Peyer's patch (tissue), 4 donors: ENCODE data around the gene ZNF467. TPM values are rescaled to one million over a fixed set of nuclear protein-coding genes. Genes with fewer than 3 reads are reported as not detected.
A peak's percentile ranks its signal among the peaks of the same experiment; 100 is the strongest.

ENCODE experiments used
- DNase-seq, 3 donors: peaks; one replicate each; pipeline ENCODE4 v3.0.0-alpha.2; 2017 to 2019
- H3K27ac ChIP-seq, 4 donors: fragments of 200-600 bp; sonication (generic); one replicate each; pipeline ENCODE4 v1.5.1; 2016 to 2019
- H3K27me3 ChIP-seq, 2 donors: fragments of 200-600 bp; sonication (generic); one replicate each; pipeline ENCODE4 v1.5.1; 2019
- H3K36me3 ChIP-seq, 3 donors: fragments of 200-600 bp; sonication (generic); one replicate each; pipeline ENCODE4 v1.5.1; 2016 to 2019
- H3K4me1 ChIP-seq, 4 donors: fragments of 200-600 bp; sonication (generic); one replicate each; pipeline ENCODE4 v1.5.1; 2016 to 2019
- H3K4me3 ChIP-seq, 4 donors: fragments of 200-600 bp; sonication (generic); 1 replicate in 3 of 4; 2 replicates in 1 of 4; pipeline ENCODE4 v1.5.1; 2016 to 2019; ENCODE audit warnings: mild to moderate bottlenecking in 1 of 4
- H3K9me3 ChIP-seq, 4 donors: fragments of 200-600 bp; sonication (generic); one replicate each; pipeline ENCODE4 v1.5.1; 2016 to 2019; ENCODE audit warnings: mild to moderate bottlenecking in 1 of 4
- POLR2A ChIP-seq, 2 donors: fragments of 450-650 bp; IDR thresholded peaks; one replicate each; pipeline ENCODE4 v1.5.1; 2017; ENCODE audit warnings: antibody characterized with exemption in 2 of 2, mild to moderate bottlenecking in 2 of 2, moderate library complexity in 2 of 2
- total RNA-seq, 4 donors: library from RNA; depleted of rRNA; stranded (reverse); fragments of >200 nt; gene quantifications; one replicate each; pipeline ENCODE4 v1.1.0, GENCODE V29; 2016
- TF ChIP-seq, protein P1 (sequence below), 6 experiments: fragments of 450-650 bp in 4 of 6; fragments of 200-600 bp in 2 of 6; sonication (generic) in 1 of 6; IDR thresholded peaks; one replicate each; pipeline ENCODE4 v1.5.1; 2017 to 2019; ENCODE audit warnings: antibody characterized with exemption in 6 of 6, mild to moderate bottlenecking in 3 of 6, moderate library complexity in 1 of 6

ZNF467 gene
- total RNA-seq, 4 donors from 2014 or later: 0.35 to 4.7 (median 3.1) TPM

- no peak overlapping the region for H3K27ac ChIP-seq
- H3K4me1 ChIP-seq: no peaks in the 10 kb centered on the region
- H3K4me3 ChIP-seq: no peak overlapping the region
- peaks cover 0 to 25% (median 0%) of the 10 kb centered on the region in 3 donors for H3K36me3 ChIP-seq
- no peaks in the 10 kb centered on the region for H3K27me3 ChIP-seq
- no peaks in the 10 kb centered on the region for H3K9me3 ChIP-seq
- DNase-seq: peak in 1 of 3 donors; percentile 18
- TF ChIP-seq, protein P1, sequence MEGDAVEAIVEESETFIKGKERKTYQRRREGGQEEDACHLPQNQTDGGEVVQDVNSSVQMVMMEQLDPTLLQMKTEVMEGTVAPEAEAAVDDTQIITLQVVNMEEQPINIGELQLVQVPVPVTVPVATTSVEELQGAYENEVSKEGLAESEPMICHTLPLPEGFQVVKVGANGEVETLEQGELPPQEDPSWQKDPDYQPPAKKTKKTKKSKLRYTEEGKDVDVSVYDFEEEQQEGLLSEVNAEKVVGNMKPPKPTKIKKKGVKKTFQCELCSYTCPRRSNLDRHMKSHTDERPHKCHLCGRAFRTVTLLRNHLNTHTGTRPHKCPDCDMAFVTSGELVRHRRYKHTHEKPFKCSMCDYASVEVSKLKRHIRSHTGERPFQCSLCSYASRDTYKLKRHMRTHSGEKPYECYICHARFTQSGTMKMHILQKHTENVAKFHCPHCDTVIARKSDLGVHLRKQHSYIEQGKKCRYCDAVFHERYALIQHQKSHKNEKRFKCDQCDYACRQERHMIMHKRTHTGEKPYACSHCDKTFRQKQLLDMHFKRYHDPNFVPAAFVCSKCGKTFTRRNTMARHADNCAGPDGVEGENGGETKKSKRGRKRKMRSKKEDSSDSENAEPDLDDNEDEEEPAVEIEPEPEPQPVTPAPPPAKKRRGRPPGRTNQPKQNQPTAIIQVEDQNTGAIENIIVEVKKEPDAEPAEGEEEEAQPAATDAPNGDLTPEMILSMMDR (IDR thresholded peaks at IDR 0.05): no peak
- no peak for TF ChIP-seq POLR2A (IDR thresholded peaks at IDR 0.05)
Observed at GRCh38 chr7:149727053-149727898, 46.1 kb downstream of the ZNF467 start.

GRCh38 chr7:149725916-149726315 is 47.5 kb downstream of the ZNF467 start:
- Histone ChIP-seq H3K9me3 (no peaks in the 10 kb centered on the region), H3K4me3 (no peak overlapping the region), H3K4me1 (no peaks in the 10 kb centered on the region), H3K27ac (no peak overlapping the region), H3K27me3 (no peaks in the 10 kb centered on the region), H3K36me3 (peaks cover 0 to 34% (median 0%) of the 10 kb centered on the region in 3 donors)
- no peak for TF ChIP-seq POLR2A (IDR thresholded peaks at IDR 0.05)
- TF ChIP-seq, protein P1 (IDR thresholded peaks at IDR 0.05): no peak
- no peak for DNase-seq

- H3K27me3 ChIP-seq: no peaks in the 10 kb centered on the region
- TF ChIP-seq, protein P1 (IDR thresholded peaks at IDR 0.05): no peak
- no peak for TF ChIP-seq POLR2A (IDR thresholded peaks at IDR 0.05)
- no peak overlapping the region for H3K4me3 ChIP-seq
- H3K9me3 ChIP-seq: no peaks in the 10 kb centered on the region
- peaks cover 0 to 36% (median 0%) of the 10 kb centered on the region in 3 donors for H3K36me3 ChIP-seq
- H3K27ac ChIP-seq: no peak overlapping the region
- no peaks in the 10 kb centered on the region for H3K4me1 ChIP-seq
- DNase-seq: no peak
Observed at GRCh38 chr7:149725426-149725821, 48.0 kb downstream of the ZNF467 start.

GRCh38 chr7:149724661-149725425 is 48.5 kb downstream of the ZNF467 start:
- Histone ChIP-seq H3K9me3 (no peaks in the 10 kb centered on the region), H3K4me1 (no peaks in the 10 kb centered on the region), H3K27me3 (no peaks in the 10 kb centered on the region), H3K36me3 (peaks cover 0 to 36% (median 0%) of the 10 kb centered on the region in 3 donors), H3K4me3 (no peak overlapping the region), H3K27ac (no peak overlapping the region)
- DNase-seq: peak in 1 of 3 donors; percentile 45
- TF ChIP-seq POLR2A (IDR thresholded peaks at IDR 0.05): no peak
- TF ChIP-seq, protein P1 (IDR thresholded peaks at IDR 0.05): no peak

GRCh38 chr7:149723795-149724495 is 49.4 kb downstream of the ZNF467 start:
- Histone ChIP-seq H3K27me3 (no peaks in the 10 kb centered on the region), H3K9me3 (no peaks in the 10 kb centered on the region), H3K27ac (no peak overlapping the region), H3K4me3 (no peak overlapping the region), H3K4me1 (no peaks in the 10 kb centered on the region), H3K36me3 (peaks cover 0 to 33% (median 0%) of the 10 kb centered on the region in 3 donors)
- DNase-seq: peak in 2 of 3 donors; percentile 18 to 30
- no peak for TF ChIP-seq POLR2A (IDR thresholded peaks at IDR 0.05)
- TF ChIP-seq, protein P1 (IDR thresholded peaks at IDR 0.05): no peak
